GM21381 (cell line): ENCODE measurements around the gene NCAPH2.
A peak's percentile ranks its signal among the peaks of the same experiment; 100 is the strongest.
"Not testable (repeated sequence)": the region's sequence is repeated elsewhere in the genome, so short reads cannot be mapped to it uniquely, and the experiment has no call there.

ENCODE experiments used
- ATAC-seq: cut with Tn5 transposase; IDR thresholded peaks from one replicate; pipeline ENCODE4 v1.9.1; 2021; ENCODE audit warnings: mild to moderate bottlenecking, moderate library complexity; ENCODE audit not compliant: unreplicated experiment

The NCAPH2 gene

GRCh38 chr22:50516891-50517290 lies 8.9 kb downstream of the NCAPH2 start:
- ATAC-seq, result no peak

DNA sequence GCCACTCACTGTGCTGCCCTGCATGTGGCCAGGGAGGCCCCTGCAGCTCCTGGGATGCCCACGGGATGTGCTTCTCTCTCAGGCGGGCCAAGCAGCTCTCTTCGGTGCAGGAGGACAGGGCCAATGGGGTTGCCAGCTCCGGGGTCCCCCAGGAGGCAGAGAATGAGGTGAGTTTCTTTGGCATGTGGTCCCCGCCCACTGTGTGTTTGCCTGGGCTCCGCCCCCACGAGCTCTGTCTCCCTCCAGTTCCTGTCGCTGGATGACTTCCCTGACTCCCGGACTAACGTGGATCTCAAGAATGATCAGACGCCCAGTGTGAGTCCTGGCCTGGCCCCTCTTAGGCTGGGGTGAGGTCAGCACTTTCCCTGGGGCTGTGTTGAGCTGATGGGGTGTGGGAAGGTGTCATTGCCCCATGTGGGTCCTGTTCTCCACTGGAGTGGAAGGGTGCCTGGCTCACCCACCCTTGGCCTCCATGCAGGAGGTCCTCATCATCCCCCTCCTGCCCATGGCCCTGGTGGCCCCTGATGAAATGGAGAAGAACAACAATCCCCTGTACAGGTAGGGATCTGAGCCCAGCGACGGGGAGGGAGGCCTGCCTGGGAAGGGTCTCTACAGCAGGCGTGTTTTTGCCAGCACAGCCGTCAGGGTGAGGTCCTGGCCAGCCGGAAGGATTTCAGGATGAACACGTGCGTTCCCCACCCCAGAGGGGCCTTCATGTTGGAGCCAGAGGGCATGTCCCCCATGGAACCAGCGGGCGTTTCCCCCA lies 9.7 kb downstream of the NCAPH2 start:
- no peak for ATAC-seq

- ATAC-seq, result no peak
Observed at GRCh38 chr22:50518606-50519005, 10.6 kb downstream of the NCAPH2 start.

DNA sequence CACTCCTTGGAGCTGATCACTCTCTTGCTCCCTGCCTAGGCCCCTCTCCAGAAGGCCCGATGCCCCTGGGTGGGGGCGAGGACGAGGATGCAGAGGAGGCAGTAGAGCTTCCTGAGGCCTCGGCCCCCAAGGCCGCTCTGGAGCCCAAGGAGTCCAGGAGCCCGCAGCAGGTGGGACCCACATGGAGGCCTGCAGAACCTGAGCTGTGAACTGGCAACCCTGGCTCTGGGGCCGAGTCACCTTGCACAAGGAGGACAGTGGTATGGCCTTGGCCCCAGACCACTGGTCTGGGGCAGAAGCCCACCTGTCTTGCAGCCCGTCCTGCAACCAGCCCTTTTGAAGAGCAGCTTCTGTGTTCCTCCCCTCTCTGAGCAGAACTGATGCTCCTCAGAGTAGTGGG lies 11.1 kb downstream of the NCAPH2 start:
- ATAC-seq, result no peak

DNA sequence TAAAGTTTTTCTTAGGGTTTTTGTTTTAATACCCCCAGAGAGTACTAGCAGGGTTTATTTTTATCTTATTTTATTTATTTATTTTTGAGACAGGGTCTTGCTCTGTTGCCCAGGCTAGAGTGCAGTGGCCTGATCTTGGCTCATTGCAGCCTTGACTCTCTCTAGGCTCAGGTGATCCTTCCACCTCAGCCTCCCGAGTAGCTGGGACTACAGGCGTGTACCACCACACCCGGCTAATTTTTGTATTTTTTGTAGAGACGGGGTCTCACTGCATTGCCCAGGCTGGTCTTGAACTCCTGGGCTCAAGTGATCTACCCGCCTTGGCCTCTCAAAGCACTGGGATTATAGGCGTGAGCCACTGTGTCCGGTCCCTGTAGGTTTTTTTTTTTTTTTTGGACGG lies 12.2 kb downstream of the NCAPH2 start:
- not testable (repeated sequence) for ATAC-seq

DNA sequence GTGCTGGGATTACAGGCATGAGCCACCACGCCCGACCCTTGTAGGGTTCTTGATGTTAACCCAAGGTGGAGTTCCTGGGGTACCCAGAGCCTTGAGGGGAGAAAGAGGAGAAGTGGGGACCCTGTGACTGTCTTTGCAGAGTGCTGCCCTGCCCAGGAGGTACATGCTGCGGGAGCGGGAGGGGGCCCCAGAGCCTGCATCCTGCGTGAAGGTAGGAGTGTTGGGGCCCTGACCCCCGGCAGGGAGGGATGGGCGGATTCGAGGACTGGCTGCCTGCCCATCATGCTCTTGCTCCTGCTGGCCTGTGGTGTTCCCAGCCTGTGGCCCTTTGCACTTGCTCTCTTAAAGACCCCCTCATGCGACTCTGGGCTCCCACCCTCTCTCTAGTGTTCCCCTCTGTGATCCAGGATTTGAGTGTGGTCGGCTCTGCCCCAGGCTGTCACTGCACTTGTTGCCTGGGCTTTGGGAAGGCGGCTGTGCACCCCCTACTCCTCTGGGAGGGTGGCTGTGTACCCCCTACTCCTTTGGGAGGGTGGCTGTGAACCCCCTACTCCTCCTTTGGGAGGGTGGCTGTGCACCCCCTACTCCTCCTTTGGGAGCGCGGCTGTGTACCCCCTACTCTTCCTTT lies 12.9 kb downstream of the NCAPH2 start:
- no peak for ATAC-seq

DNA sequence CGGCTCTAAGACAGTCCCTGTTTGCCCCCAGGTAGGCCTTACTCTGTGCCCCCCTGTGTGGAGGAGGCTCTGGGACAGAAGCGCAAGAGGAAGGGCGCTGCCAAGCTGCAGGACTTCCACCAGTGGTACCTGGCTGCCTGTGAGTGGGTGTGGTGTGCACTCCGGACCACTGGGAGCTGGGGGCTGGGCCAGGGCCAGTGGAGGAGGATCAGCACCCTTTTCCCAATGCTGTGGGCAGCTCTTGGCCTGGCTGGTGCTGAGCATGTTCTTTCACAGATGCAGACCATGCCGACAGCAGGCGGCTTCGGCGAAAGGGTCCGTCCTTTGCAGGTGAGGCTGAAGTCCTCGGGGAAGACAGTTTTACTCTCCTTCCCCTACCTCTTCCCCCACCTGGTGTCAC lies 13.7 kb downstream of the NCAPH2 start:
- no peak for ATAC-seq

DNA sequence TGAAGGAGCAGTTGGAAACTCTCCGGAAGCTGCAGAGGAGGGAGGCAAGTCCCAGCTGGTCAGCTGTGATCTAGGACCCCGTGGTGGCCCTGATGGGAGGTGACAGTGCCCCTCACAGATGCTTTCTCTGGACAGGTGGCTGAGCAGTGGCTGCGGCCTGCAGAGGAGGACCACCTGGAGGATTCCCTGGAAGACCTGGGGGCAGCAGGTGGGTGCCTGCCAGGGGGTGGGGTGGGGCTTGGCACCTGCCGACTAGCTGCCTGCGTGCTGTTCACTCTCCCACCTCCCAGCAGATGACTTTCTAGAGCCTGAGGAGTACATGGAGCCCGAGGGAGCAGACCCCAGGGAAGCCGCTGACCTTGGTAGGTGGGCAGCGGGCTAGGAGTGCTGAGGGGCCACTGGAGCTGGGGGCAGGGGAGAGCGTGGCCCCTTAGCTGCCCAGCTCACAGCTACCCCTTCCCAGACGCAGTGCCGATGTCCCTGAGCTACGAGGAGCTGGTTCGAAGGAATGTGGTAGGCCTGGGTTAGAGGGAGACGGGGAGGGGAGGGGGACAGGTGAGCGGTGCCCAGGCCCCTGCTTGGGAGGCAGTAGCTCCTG lies 14.3 kb downstream of the NCAPH2 start:
- no peak for ATAC-seq

GRCh38 chr22:50522806-50523438 lies 14.9 kb downstream of the NCAPH2 start:
- ATAC-seq, result no peak

DNA sequence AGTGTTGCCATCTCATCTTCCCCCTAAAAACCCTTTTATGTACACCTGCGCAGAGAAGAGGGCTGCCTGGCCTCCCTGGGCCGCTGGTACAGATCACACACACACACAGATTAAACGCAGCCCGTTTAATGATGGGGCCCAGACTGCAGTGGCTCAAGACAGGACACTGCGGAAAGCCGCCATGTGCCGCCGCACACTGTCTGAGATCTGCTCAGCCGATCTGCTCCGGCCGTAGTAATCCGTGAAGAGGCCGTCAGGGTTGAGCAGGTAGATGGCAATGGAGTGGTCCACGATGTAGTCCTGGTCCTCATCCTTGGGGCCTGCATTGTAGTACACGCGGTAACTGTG lies 15.4 kb downstream of the NCAPH2 start:
- ATAC-seq, result no peak

GRCh38 chr22:50523806-50524675 lies 16.0 kb downstream of the NCAPH2 start:
- no peak for ATAC-seq

DNA sequence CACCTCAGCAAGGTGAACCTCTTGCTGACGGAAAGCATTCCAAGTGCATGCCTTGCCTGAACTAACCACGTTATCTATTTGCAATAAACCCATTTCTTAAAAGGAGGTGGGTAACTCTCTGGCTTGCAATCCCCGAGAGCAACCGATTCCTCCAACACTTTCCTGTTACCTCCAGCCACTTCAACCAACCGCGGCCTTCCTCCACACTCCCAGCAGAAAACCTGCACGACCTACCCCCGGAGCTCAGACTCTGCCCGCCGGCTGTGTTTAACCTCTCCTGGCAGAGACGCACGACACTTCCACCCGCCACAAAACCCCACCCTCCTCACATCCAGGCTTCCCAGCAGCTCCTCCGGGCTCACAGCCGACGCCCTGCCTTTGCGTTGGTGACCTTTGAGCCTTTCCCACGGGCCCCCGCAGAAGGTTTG lies 16.7 kb downstream of the NCAPH2 start:
- no peak for ATAC-seq

- ATAC-seq, result peak; percentile 34
Observed at GRCh38 chr22:50525104-50525857, 17.3 kb downstream of the NCAPH2 start, which contains the start of gene SCO2. Gene SCO2, minus strand, starts transcription at chr22:50525598. Its CDS starts 1,187 bp downstream, at chr22:50524411.

- no peak for ATAC-seq
Observed at GRCh38 chr22:50525858-50526107, 17.8 kb downstream of the NCAPH2 start.

- peak; percentile 29 for ATAC-seq
Observed at GRCh38 chr22:50526108-50526833, 18.2 kb downstream of the NCAPH2 start.

GRCh38 chr22:50526834-50527801 lies 19.1 kb downstream of the NCAPH2 start:
- no peak for ATAC-seq

DNA sequence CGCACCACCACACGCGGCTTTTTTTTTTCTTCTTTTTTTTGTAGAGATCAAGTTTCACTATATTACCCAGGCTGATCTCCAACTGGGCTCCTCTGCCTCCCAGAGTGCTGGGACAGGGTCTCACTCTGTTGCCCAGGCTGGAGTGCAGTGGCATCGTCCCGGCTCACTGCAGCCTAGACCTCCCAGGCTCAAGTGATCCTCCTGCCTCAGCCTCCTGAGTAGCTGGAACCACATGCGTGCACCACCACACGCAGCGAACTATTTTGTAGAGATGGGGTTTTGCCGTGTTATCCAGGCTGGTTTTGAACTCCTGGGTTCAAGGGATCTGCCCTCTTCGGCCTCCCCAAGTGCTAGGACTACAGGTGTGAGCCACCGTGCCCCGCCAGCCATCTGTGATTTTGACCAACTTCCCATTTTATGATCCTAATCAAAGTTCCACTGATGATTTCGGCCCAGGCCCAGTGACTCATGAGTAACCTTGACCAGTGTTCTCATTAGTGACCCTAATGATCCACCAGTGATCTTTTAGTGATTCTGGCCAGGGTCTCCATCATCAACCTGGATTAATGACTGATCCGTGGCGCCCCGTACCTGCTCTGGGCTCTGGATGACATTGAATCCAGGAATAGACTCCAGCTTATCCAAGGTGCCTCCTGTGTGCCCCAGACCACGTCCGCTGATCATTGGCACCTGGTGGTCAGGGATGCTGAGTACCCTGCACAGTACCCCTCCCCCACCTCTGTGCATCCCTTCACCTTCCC lies 20.1 kb downstream of the NCAPH2 start:
- no peak for ATAC-seq
